Hepatocyte (in vitro differentiated cells): ENCODE results near the gene AMDHD1. TPM values are rescaled to one million over a fixed set of nuclear protein-coding genes. Genes with fewer than 3 reads are reported as not detected.

Experiments used
- DNase-seq: peaks from one replicate; pipeline ENCODE4 v3.0.0-alpha.2; 2016; ENCODE audit warnings: low spot score
- H2AFZ ChIP-seq: fragments of 200-600 bp; sonication (generic); 2 replicates; pipeline ENCODE4 v1.6.0; 2016; ENCODE audit warnings: antibody characterized with exemption, mild to moderate bottlenecking
- H3K27ac ChIP-seq: fragments of 200-600 bp; sonication (generic); 2 replicates; pipeline ENCODE4 v1.5.1; 2016; ENCODE audit warnings: mild to moderate bottlenecking
- H3K27me3 ChIP-seq: fragments of 200-600 bp; sonication (generic); 2 replicates; pipeline ENCODE4 v1.6.1; 2016
- H3K36me3 ChIP-seq: fragments of 200-600 bp; sonication (generic); replicated peaks from 2 replicates; pipeline ENCODE4 v1.5.1; 2016; ENCODE audit warnings: low read depth; ENCODE audit not compliant: insufficient read depth
- H3K4me1 ChIP-seq: fragments of 200-600 bp; sonication (generic); 2 replicates; pipeline ENCODE4 v1.5.1; 2016; ENCODE audit warnings: mild to moderate bottlenecking, moderate library complexity; ENCODE audit not compliant: insufficient read depth
- H3K4me2 ChIP-seq: fragments of 200-600 bp; sonication (generic); 2 replicates; pipeline ENCODE4 v1.6.0; 2016
- H3K4me3 ChIP-seq: fragments of 200-600 bp; sonication (generic); 2 replicates; pipeline ENCODE4 v1.5.1; 2016; ENCODE audit warnings: mild to moderate bottlenecking
- H3K79me2 ChIP-seq: fragments of 200-600 bp; sonication (generic); 2 replicates; pipeline ENCODE4 v1.6.0; 2017; ENCODE audit warnings: mild to moderate bottlenecking
- H3K9me2 ChIP-seq: fragments of 200-600 bp; sonication (generic); replicated peaks from 2 replicates; pipeline ENCODE4 v1.6.0; 2017; ENCODE audit warnings: mild to moderate bottlenecking; ENCODE audit not compliant: insufficient read depth
- H3K9me3 ChIP-seq: fragments of 200-600 bp; sonication (generic); 2 replicates; pipeline ENCODE4 v1.5.1; 2016; ENCODE audit warnings: low read depth, mild to moderate bottlenecking
- H4K20me1 ChIP-seq: fragments of 200-600 bp; sonication (generic); 2 replicates; pipeline ENCODE4 v1.6.0; 2016; ENCODE audit warnings: mild to moderate bottlenecking; ENCODE audit not compliant: insufficient read depth, poor library complexity, severe bottlenecking
- EZH2 ChIP-seq: fragments of 200-600 bp; sonication (generic); IDR thresholded peaks from 2 replicates; pipeline ENCODE4 v1.6.1; 2016; ENCODE audit warnings: antibody characterized with exemption, mild to moderate bottlenecking, borderline replicate concordance
- EZH2phosphoT487 ChIP-seq: fragments of 200-600 bp; sonication (generic); IDR thresholded peaks from one replicate; pipeline ENCODE4 v1.6.1; 2018; ENCODE audit warnings: antibody characterized with exemption, mild to moderate bottlenecking, low read depth, moderate library complexity; ENCODE audit not compliant: unreplicated experiment, severe bottlenecking
- WGBS: methylation state at CpG from one replicate; pipeline ENCODE4 v1.1.6; 2016; ENCODE audit warnings: low lambda C conversion rate; ENCODE audit errors: missing lambda C conversion rate; 5-methylcytosine and 5-hydroxymethylcytosine counted together
- polyA plus RNA-seq: library from polyadenylated mRNA; unstranded; fragments of >200 nt; fragmentation: Nextera tagmentation; extraction: Ambion mirVana; gene quantifications from 2 replicates; pipeline ENCODE4 v1.2.1, GENCODE V29; 2016
- total RNA-seq: library from RNA; depleted of rRNA; stranded (reverse); fragments of >200 nt; gene quantifications from 2 replicates; pipeline ENCODE4 v1.2.3, GENCODE V29; 2014
- TF ChIP-seq, protein P1 (sequence below): fragments of 200-600 bp; sonication (generic); IDR thresholded peaks from 2 replicates; pipeline ENCODE4 v1.5.1; 2016; ENCODE audit warnings: antibody characterized with exemption, mild to moderate bottlenecking; ENCODE audit not compliant: poor library complexity

AMDHD1 gene
- total and polyA plus RNA-seq, 2 experiments from 2014 or later = 3.0 to 3.5 TPM

DNA sequence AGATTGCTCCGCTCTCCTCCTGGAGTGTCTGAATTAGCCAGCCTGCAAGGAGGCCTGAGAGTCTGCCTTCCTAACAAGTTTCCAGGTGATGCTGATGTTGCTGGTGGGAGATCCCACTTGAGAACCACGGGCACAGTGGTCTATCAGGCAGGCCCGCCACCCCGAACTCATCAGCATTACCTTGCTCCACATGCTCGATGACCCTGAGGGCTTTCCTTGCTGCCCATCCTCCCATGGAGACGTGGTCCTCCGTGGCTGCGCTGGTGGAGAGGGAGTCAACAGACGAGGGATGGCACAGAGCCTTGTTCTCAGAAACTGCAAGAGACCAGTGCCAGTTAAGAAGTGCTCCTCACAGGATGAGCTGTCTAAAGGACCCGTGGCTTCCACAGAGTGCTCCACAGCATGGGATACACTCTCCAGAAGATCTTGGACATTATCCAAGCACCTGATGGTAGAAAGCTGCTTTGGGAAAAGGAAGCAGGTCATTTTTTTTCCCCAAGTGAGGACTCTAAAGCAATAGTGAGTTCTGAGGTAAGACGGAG lies 34.7 kb downstream of the AMDHD1 start:
- WGBS = 92% methylated on average over 11 of the region's 11 CpGs

DNA sequence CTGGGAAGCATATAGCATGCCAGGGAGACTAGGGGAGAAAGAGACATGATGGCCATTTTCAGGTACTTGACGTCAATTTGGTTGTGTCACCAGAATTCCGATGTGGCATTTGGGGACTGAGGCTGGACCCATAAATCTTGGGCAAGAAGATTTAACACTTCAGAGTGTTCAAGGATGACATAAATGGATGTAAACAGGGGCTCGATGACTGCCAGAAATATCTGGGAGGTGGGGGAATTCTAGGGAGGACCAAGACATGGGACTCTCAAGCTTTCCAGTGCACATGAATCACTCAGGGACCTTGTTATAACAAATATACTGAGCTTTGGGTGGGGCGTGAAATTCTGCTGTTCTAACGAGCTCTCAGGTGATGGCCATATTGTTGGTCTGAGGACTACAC lies 35.2 kb downstream of the AMDHD1 start:
- H3K79me2 ChIP-seq = no peaks in the 10 kb centered on the region
- no peaks in the 10 kb centered on the region for H3K36me3 ChIP-seq
- DNase-seq = no peak
- no peaks in the 10 kb centered on the region for H4K20me1 ChIP-seq
- H2AFZ ChIP-seq = no peak overlapping the region
- TF ChIP-seq EZH2phosphoT487 (no peak), EZH2 (no peak)
- TF ChIP-seq, protein P1, sequence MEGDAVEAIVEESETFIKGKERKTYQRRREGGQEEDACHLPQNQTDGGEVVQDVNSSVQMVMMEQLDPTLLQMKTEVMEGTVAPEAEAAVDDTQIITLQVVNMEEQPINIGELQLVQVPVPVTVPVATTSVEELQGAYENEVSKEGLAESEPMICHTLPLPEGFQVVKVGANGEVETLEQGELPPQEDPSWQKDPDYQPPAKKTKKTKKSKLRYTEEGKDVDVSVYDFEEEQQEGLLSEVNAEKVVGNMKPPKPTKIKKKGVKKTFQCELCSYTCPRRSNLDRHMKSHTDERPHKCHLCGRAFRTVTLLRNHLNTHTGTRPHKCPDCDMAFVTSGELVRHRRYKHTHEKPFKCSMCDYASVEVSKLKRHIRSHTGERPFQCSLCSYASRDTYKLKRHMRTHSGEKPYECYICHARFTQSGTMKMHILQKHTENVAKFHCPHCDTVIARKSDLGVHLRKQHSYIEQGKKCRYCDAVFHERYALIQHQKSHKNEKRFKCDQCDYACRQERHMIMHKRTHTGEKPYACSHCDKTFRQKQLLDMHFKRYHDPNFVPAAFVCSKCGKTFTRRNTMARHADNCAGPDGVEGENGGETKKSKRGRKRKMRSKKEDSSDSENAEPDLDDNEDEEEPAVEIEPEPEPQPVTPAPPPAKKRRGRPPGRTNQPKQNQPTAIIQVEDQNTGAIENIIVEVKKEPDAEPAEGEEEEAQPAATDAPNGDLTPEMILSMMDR = no peak
- H3K4me3 ChIP-seq = no peak overlapping the region
- no peak overlapping the region for H3K27ac ChIP-seq
- peaks cover 5% of the 10 kb centered on the region for H3K4me1 ChIP-seq
- H3K9me3 ChIP-seq = no peaks in the 10 kb centered on the region
- no peaks in the 10 kb centered on the region for H3K9me2 ChIP-seq
- H3K27me3 ChIP-seq = no peaks in the 10 kb centered on the region
- WGBS = 85% methylated on average over 5 of the region's 5 CpGs
- H3K4me2 ChIP-seq = no peak overlapping the region

More for the DNA sequence above, 34.7 kb downstream of the AMDHD1 start:
- Histone ChIP-seq H3K9me2 (no peaks in the 10 kb centered on the region), H2AFZ (no peak overlapping the region), H3K27ac (no peak overlapping the region), H3K36me3 (no peaks in the 10 kb centered on the region), H3K4me2 (no peak overlapping the region), H3K79me2 (no peaks in the 10 kb centered on the region), H3K4me1 (peaks cover 5% of the 10 kb centered on the region), H3K27me3 (no peaks in the 10 kb centered on the region), H4K20me1 (no peaks in the 10 kb centered on the region), H3K9me3 (no peaks in the 10 kb centered on the region), H3K4me3 (no peak overlapping the region)
- no peak for DNase-seq
- no peak for TF ChIP-seq EZH2
- TF ChIP-seq, protein P1 = no peak
- no peak for TF ChIP-seq EZH2phosphoT487

DNA sequence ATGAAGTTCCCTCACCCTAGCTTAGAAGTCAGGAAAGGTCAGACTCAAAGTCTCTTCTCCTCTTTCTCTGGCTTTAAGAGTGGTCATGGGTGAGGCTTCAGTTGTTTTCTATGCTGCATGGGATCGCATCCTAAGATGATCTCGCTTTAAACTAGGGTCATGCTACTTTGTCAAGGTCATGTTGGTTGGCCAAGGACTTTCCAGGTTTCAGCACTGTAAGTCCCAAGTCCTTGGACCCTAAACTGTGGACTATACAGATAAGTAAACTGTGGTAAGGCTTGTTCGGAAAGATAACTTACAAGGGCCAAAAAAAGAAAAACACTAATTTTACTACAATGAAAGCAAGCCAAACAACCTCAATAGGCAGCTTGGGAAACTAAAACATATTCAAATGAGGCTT lies 35.6 kb downstream of the AMDHD1 start:
- 83% methylated on average over 3 of the region's 3 CpGs for WGBS
- Histone ChIP-seq H3K27me3 (no peaks in the 10 kb centered on the region), H3K9me2 (no peaks in the 10 kb centered on the region), H4K20me1 (no peaks in the 10 kb centered on the region), H3K27ac (no peak overlapping the region), H3K4me3 (no peak overlapping the region), H3K4me1 (peaks cover 5% of the 10 kb centered on the region), H3K79me2 (no peaks in the 10 kb centered on the region), H3K9me3 (no peaks in the 10 kb centered on the region), H3K36me3 (no peaks in the 10 kb centered on the region), H2AFZ (no peak overlapping the region), H3K4me2 (no peak overlapping the region)
- TF ChIP-seq EZH2 = no peak
- TF ChIP-seq, protein P1 = no peak
- no peak for TF ChIP-seq EZH2phosphoT487
- DNase-seq = no peak
